Measurements from ENCODE around the gene ADGRG3.

The ADGRG3 gene

GRCh38 chr16:57699899-57700298 is 31.8 kb downstream of the ADGRG3 start:
- 92% methylated on average over 7 of the region's 7 CpGs for WGBS
- H3K23ac ChIP-seq (ENCODE audit: low read length in 2 of 2) = no peak overlapping the region
- H2AK5ac ChIP-seq (ENCODE audit: low read length, severe bottlenecking) = no peak overlapping the region
- H2BK5ac ChIP-seq (ENCODE audit: low read depth, low read length, poor library complexity, severe bottlenecking) = no peak overlapping the region
- no peak overlapping the region for H4K91ac ChIP-seq (ENCODE audit: low read length)
- no peak overlapping the region for H2AFZ ChIP-seq (ENCODE audit: low read depth, low read length)
- peaks cover under 1% of the 10 kb centered on the region for H3K4me1 ChIP-seq (ENCODE audit: control insufficient read depth, insufficient read depth, low read depth, low read length)
- H3K4ac ChIP-seq (ENCODE audit: low read depth in 1 of 2, low read length in 2 of 2) = no peak overlapping the region
- no peak overlapping the region for H3K4me3 ChIP-seq (ENCODE audit: insufficient read depth in 1 of 2, low read depth in 1 of 2, low read length in 2 of 2)
- H3K9me3 ChIP-seq (ENCODE audit: control insufficient read depth, low read length) = no peaks in the 10 kb centered on the region
- H3K18ac ChIP-seq (ENCODE audit: low read depth in 1 of 2, low read length in 2 of 2) = no peak overlapping the region
- H3K4me2 ChIP-seq (ENCODE audit: low read length, poor library complexity, severe bottlenecking) = no peak overlapping the region
- H3K9ac ChIP-seq (ENCODE audit: low read length) = no peak overlapping the region
- H3K14ac ChIP-seq (ENCODE audit: low read length in 2 of 2) = no peak overlapping the region
- no peak overlapping the region for H4K8ac ChIP-seq (ENCODE audit: low read length)
- no peak overlapping the region for H3K27ac ChIP-seq (ENCODE audit: low read length, poor library complexity, severe bottlenecking)
- no peak for DNase-seq
- H3K79me1 ChIP-seq (replicated peaks; ENCODE audit: low read length, poor library complexity, severe bottlenecking) = no peaks in the 10 kb centered on the region
- H3K36me3 ChIP-seq (ENCODE audit: control insufficient read depth in 1 of 2, insufficient read depth in 2 of 2, low read depth in 1 of 2, low read length in 2 of 2) = no peaks in the 10 kb centered on the region
- no peak overlapping the region for H2BK12ac ChIP-seq (ENCODE audit: low read length in 2 of 2)
- no peak overlapping the region for H2BK120ac ChIP-seq (ENCODE audit: low read depth, low read length)
- H3K27me3 ChIP-seq (ENCODE audit: control insufficient read depth in 1 of 2, insufficient read depth in 1 of 2, low read length in 2 of 2) = peaks cover 0 to 58% of the 10 kb centered on the region in 2 experiments
- H2BK15ac ChIP-seq (ENCODE audit: low read depth, poor library complexity, severe bottlenecking) = no peak overlapping the region

DNA sequence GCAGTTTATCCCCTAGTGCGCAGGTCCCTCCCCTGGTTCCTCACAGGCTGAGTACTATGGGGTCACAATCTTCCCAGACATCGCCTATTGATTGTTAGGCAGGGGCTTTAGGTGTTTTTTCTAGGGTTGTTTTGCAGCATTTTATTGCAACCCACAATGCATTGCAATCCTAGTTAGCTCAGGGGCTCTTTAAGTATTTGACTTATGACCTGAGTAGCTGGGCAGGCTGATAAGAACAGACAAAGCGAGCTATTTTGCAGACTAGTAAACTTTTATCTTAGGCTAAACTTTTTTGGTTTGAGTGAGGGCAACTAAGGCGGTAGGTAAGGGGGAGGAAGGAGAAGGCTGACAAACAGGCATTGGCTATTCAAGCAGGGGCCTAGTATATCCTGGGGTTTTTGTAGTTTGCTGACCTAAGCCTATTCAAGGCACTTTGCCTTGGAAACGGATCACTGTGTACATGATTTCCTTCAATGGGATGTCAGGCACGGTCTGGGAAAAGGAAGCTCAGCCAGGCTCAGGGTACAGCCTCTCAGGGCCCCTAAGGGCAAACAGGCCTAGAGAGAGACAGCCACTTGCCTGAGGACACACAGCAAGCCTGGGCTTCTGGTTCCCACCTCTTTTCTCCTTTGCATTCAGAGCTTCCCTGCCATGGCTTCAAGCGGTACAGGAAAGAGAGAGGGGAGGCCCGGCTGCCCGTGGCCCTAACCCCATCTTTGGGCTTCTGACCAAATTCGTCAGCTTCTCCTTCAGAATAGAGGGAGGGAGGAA is 32.9 kb downstream of the ADGRG3 start:
- H3K23ac ChIP-seq (ENCODE audit: low read length in 2 of 2) = no peak overlapping the region
- H4K8ac ChIP-seq (ENCODE audit: low read length) = no peak overlapping the region
- no peaks in the 10 kb centered on the region for H3K36me3 ChIP-seq (ENCODE audit: control insufficient read depth in 1 of 2, insufficient read depth in 2 of 2, low read depth in 1 of 2, low read length in 2 of 2)
- no peak overlapping the region for H2BK120ac ChIP-seq (ENCODE audit: low read depth, low read length)
- no peak overlapping the region for H3K14ac ChIP-seq (ENCODE audit: low read length in 2 of 2)
- no peak overlapping the region for H3K18ac ChIP-seq (ENCODE audit: low read depth in 1 of 2, low read length in 2 of 2)
- no peak overlapping the region for H2BK5ac ChIP-seq (ENCODE audit: low read depth, low read length, poor library complexity, severe bottlenecking)
- 62% methylated on average over 10 of the region's 10 CpGs for WGBS
- H2AFZ ChIP-seq (ENCODE audit: low read depth, low read length) = no peak overlapping the region
- no peak overlapping the region for H2AK5ac ChIP-seq (ENCODE audit: low read length, severe bottlenecking)
- no peaks in the 10 kb centered on the region for H3K9me3 ChIP-seq (ENCODE audit: control insufficient read depth, low read length)
- no peak overlapping the region for H2BK15ac ChIP-seq (ENCODE audit: low read depth, poor library complexity, severe bottlenecking)
- peaks cover 0 to 59% of the 10 kb centered on the region in 2 experiments for H3K27me3 ChIP-seq (ENCODE audit: control insufficient read depth in 1 of 2, insufficient read depth in 1 of 2, low read length in 2 of 2)
- H3K27ac ChIP-seq (ENCODE audit: low read length, poor library complexity, severe bottlenecking) = no peak overlapping the region
- H4K91ac ChIP-seq (ENCODE audit: low read length) = no peak overlapping the region
- DNase-seq = no peak
- H3K9ac ChIP-seq (ENCODE audit: low read length) = no peak overlapping the region
- no peak overlapping the region for H3K4me2 ChIP-seq (ENCODE audit: low read length, poor library complexity, severe bottlenecking)
- H2BK12ac ChIP-seq (ENCODE audit: low read length in 2 of 2) = no peak overlapping the region
- no peaks in the 10 kb centered on the region for H3K4me1 ChIP-seq (ENCODE audit: control insufficient read depth, insufficient read depth, low read depth, low read length)
- no peak overlapping the region for H3K4ac ChIP-seq (ENCODE audit: low read depth in 1 of 2, low read length in 2 of 2)
- no peak overlapping the region for H3K4me3 ChIP-seq (ENCODE audit: insufficient read depth in 1 of 2, low read depth in 1 of 2, low read length in 2 of 2)
- no peaks in the 10 kb centered on the region for H3K79me1 ChIP-seq (replicated peaks; ENCODE audit: low read length, poor library complexity, severe bottlenecking)

GRCh38 chr16:57701759-57702371 is 33.8 kb downstream of the ADGRG3 start:
- H3K27me3 ChIP-seq (ENCODE audit: control insufficient read depth in 1 of 2, insufficient read depth in 1 of 2, low read length in 2 of 2) = peaks cover 0 to 55% of the 10 kb centered on the region in 2 experiments
- H2BK12ac ChIP-seq (ENCODE audit: low read length in 2 of 2) = no peak overlapping the region
- WGBS = 89% methylated on average over 23 of the region's 23 CpGs
- no peak overlapping the region for H2BK15ac ChIP-seq (ENCODE audit: low read depth, poor library complexity, severe bottlenecking)
- no peaks in the 10 kb centered on the region for H3K79me1 ChIP-seq (replicated peaks; ENCODE audit: low read length, poor library complexity, severe bottlenecking)
- H2AFZ ChIP-seq (ENCODE audit: low read depth, low read length) = no peak overlapping the region
- H3K14ac ChIP-seq (ENCODE audit: low read length in 2 of 2) = peak overlapping the region in 1 of 2 experiments; percentile 80
- H3K4me2 ChIP-seq (ENCODE audit: low read length, poor library complexity, severe bottlenecking) = no peak overlapping the region
- H3K9ac ChIP-seq (ENCODE audit: low read length) = no peak overlapping the region
- H3K18ac ChIP-seq (ENCODE audit: low read depth in 1 of 2, low read length in 2 of 2) = no peak overlapping the region
- no peak overlapping the region for H4K8ac ChIP-seq (ENCODE audit: low read length)
- H2BK5ac ChIP-seq (ENCODE audit: low read depth, low read length, poor library complexity, severe bottlenecking) = no peak overlapping the region
- H4K91ac ChIP-seq (ENCODE audit: low read length) = no peak overlapping the region
- H3K27ac ChIP-seq (ENCODE audit: low read length, poor library complexity, severe bottlenecking) = no peak overlapping the region
- H3K4me1 ChIP-seq (ENCODE audit: control insufficient read depth, insufficient read depth, low read depth, low read length) = no peaks in the 10 kb centered on the region
- H2AK5ac ChIP-seq (ENCODE audit: low read length, severe bottlenecking) = no peak overlapping the region
- no peak for DNase-seq
- no peaks in the 10 kb centered on the region for H3K36me3 ChIP-seq (ENCODE audit: control insufficient read depth in 1 of 2, insufficient read depth in 2 of 2, low read depth in 1 of 2, low read length in 2 of 2)
- peak overlapping the region in 1 of 2 experiments; percentile 74 for H3K23ac ChIP-seq (ENCODE audit: low read length in 2 of 2)
- H3K4ac ChIP-seq (ENCODE audit: low read depth in 1 of 2, low read length in 2 of 2) = no peak overlapping the region
- H3K4me3 ChIP-seq (ENCODE audit: insufficient read depth in 1 of 2, low read depth in 1 of 2, low read length in 2 of 2) = no peak overlapping the region
- no peak overlapping the region for H2BK120ac ChIP-seq (ENCODE audit: low read depth, low read length)
- H3K9me3 ChIP-seq (ENCODE audit: control insufficient read depth, low read length) = no peaks in the 10 kb centered on the region

DNA sequence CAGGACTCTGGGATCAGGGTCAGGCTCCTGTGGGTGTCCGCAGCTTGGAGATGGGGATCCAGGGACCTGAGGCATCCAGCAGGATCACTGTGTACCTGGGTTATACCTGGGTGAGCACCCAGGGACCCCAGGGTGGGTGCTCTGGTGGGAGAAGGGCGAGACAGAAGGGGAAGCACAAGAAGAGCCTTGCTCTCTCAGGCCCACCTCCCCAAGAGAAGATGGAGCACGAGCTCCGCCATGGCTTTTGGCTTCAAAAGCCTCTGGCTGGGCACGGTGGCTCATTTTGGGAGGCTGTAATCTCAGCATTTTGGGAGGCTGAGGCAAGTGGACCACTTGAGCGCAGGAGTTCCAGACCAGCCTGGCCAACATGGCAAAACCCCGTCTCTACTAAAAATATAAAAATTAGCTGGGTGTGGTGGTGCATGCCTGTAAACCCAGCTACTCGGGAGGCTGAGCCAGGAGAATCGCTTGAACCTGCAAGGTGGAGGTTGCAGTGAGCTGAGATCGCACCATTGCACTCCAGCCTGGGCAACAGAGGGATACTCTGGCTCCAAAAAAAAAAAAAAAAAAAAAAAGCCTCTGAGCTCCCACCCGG is 35.4 kb downstream of the ADGRG3 start:
- Histone ChIP-seq H3K4me1 (ENCODE audit: control insufficient read depth, insufficient read depth, low read depth, low read length) (no peaks in the 10 kb centered on the region), H3K27me3 (ENCODE audit: control insufficient read depth in 1 of 2, insufficient read depth in 1 of 2, low read length in 2 of 2) (peaks cover 7 to 58% of the 10 kb centered on the region in 2 experiments), H3K4ac (ENCODE audit: low read depth in 1 of 2, low read length in 2 of 2) (no peak overlapping the region), H2BK15ac (ENCODE audit: low read depth, poor library complexity, severe bottlenecking) (no peak overlapping the region), H3K27ac (ENCODE audit: low read length, poor library complexity, severe bottlenecking) (no peak overlapping the region), H4K8ac (ENCODE audit: low read length) (no peak overlapping the region), H3K14ac (ENCODE audit: low read length in 2 of 2) (no peak overlapping the region), H3K18ac (ENCODE audit: low read depth in 1 of 2, low read length in 2 of 2) (no peak overlapping the region), H4K91ac (ENCODE audit: low read length) (no peak overlapping the region), H2BK12ac (ENCODE audit: low read length in 2 of 2) (no peak overlapping the region), H2BK120ac (ENCODE audit: low read depth, low read length) (no peak overlapping the region), H3K9ac (ENCODE audit: low read length) (no peak overlapping the region), H2AFZ (ENCODE audit: low read depth, low read length) (no peak overlapping the region), H3K79me1 (replicated peaks; ENCODE audit: low read length, poor library complexity, severe bottlenecking) (no peaks in the 10 kb centered on the region), H3K23ac (ENCODE audit: low read length in 2 of 2) (no peak overlapping the region), H2BK5ac (ENCODE audit: low read depth, low read length, poor library complexity, severe bottlenecking) (no peak overlapping the region), H3K4me3 (ENCODE audit: insufficient read depth in 1 of 2, low read depth in 1 of 2, low read length in 2 of 2) (no peak overlapping the region), H3K36me3 (ENCODE audit: control insufficient read depth in 1 of 2, insufficient read depth in 2 of 2, low read depth in 1 of 2, low read length in 2 of 2) (no peaks in the 10 kb centered on the region), H2AK5ac (ENCODE audit: low read length, severe bottlenecking) (no peak overlapping the region), H3K9me3 (ENCODE audit: control insufficient read depth, low read length) (no peaks in the 10 kb centered on the region), H3K4me2 (ENCODE audit: low read length, poor library complexity, severe bottlenecking) (no peak overlapping the region)
- DNase-seq = no peak
- WGBS = 96% methylated on average over 9 of the region's 11 CpGs
